ENCODE results near the gene SLC35B4.

SLC35B4 gene

DNA sequence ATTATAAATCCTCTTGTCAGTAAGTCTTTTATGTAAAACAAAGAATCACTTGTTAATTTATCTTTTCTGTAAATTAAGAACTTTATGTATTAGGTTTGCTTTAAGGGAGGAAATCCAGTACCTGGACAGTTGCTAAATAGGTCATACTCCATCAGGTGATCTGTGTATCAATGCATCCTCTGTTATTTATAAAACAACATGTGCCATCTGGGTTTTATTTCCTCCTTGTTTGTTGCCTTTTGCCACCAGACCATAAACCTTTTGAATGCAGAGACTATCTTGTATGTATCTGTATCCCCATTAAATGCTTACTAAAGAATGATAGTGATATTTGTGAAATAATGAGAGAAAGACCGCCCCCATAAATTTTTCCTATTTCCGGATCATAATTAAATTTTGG, 70.0 kb downstream of the SLC35B4 start:
- no peak for ATAC-seq
- TF ChIP-seq TCF4 (CRISPR knock-in tag; IDR thresholded peaks at IDR 0.05; ENCODE audit: borderline replicate concordance) (peak; percentile 62; the same call in 1 of the 2 replicates), ZNF70 (CRISPR knock-in tag; IDR thresholded peaks at IDR 0.05) (peak; percentile 96), ZNF8 (CRISPR knock-in tag; IDR thresholded peaks at IDR 0.05) (no peak)
- TF ChIP-seq, protein P1, sequence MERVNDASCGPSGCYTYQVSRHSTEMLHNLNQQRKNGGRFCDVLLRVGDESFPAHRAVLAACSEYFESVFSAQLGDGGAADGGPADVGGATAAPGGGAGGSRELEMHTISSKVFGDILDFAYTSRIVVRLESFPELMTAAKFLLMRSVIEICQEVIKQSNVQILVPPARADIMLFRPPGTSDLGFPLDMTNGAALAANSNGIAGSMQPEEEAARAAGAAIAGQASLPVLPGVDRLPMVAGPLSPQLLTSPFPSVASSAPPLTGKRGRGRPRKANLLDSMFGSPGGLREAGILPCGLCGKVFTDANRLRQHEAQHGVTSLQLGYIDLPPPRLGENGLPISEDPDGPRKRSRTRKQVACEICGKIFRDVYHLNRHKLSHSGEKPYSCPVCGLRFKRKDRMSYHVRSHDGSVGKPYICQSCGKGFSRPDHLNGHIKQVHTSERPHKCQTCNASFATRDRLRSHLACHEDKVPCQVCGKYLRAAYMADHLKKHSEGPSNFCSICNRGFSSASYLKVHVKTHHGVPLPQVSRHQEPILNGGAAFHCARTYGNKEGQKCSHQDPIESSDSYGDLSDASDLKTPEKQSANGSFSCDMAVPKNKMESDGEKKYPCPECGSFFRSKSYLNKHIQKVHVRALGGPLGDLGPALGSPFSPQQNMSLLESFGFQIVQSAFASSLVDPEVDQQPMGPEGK (CRISPR knock-in tag; IDR thresholded peaks at IDR 0.05; ENCODE audit: borderline replicate concordance) = no peak

DNA sequence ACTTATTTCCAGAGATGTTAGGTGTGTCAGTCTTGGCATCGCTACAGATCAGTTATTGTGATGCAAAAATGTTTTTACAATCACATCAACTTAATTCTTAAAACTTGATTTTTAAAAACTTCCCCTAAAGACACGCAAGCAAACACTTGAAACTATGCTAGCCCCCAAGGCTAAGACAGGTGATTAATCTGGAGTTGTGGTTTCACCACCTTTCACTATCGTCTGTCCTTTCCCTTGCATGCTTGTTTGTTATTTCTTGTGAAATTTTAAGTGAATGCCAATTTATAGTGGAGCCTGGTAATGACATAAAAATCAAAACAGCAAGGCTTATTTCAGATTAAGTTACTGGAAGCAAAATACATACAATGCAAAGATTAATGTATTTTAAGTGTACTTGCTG, 70.4 kb downstream of the SLC35B4 start:
- ATAC-seq = no peak
- TF ChIP-seq, protein P1 (CRISPR knock-in tag; IDR thresholded peaks at IDR 0.05; ENCODE audit: borderline replicate concordance) = no peak
- TF ChIP-seq ESRRG (CRISPR knock-in tag; IDR thresholded peaks at IDR 0.05) (no peak), TCF4 (CRISPR knock-in tag; IDR thresholded peaks at IDR 0.05; ENCODE audit: borderline replicate concordance) (no peak), ZNF8 (CRISPR knock-in tag; IDR thresholded peaks at IDR 0.05) (no peak), RARB (CRISPR knock-in tag; IDR thresholded peaks at IDR 0.05) (no peak), ZNF70 (CRISPR knock-in tag; IDR thresholded peaks at IDR 0.05) (no peak)
- TF ChIP-seq, protein P2, sequence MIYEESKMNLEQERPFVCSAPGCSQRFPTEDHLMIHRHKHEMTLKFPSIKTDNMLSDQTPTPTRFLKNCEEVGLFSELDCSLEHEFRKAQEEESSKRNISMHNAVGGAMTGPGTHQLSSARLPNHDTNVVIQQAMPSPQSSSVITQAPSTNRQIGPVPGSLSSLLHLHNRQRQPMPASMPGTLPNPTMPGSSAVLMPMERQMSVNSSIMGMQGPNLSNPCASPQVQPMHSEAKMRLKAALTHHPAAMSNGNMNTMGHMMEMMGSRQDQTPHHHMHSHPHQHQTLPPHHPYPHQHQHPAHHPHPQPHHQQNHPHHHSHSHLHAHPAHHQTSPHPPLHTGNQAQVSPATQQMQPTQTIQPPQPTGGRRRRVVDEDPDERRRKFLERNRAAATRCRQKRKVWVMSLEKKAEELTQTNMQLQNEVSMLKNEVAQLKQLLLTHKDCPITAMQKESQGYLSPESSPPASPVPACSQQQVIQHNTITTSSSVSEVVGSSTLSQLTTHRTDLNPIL (CRISPR knock-in tag; IDR thresholded peaks at IDR 0.05; ENCODE audit: low read depth) = no peak

DNA sequence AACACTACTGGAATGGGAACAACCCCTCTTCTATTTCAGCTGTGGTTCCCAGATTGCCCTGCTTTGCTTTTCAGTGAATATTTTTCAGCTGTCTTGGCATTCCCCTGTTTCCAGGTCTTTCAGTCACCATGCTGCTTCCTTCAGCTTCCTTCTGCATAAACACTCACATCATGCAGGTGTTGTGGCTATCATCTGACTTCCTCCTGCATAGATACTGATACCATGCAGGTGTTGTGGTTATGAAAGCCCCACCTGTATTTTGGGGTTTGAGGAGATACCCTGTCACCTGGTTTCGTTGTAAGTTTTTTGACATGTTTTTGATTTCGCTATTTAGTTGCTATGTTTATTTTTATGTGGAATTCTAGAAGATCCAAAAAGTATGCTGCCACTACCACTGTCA, 71.5 kb downstream of the SLC35B4 start:
- TF ChIP-seq ARNTL (CRISPR knock-in tag; IDR thresholded peaks at IDR 0.05; ENCODE audit: borderline replicate concordance, low read depth) (no peak), TOX (CRISPR knock-in tag; IDR thresholded peaks at IDR 0.05; ENCODE audit: borderline replicate concordance) (no peak), PPARA (CRISPR knock-in tag; IDR thresholded peaks at IDR 0.05; ENCODE audit: borderline replicate concordance) (no peak), ZFP3 (CRISPR knock-in tag; IDR thresholded peaks at IDR 0.05) (no peak), ISL1 (CRISPR knock-in tag; IDR thresholded peaks at IDR 0.05) (no peak), CSDC2 (CRISPR knock-in tag; IDR thresholded peaks at IDR 0.05) (no peak), ESRRG (CRISPR knock-in tag; IDR thresholded peaks at IDR 0.05) (no peak), OSR1 (CRISPR knock-in tag; IDR thresholded peaks at IDR 0.05) (no peak), BACH2 (CRISPR knock-in tag; IDR thresholded peaks at IDR 0.05; ENCODE audit: borderline replicate concordance) (no peak), GLIS3 (CRISPR knock-in tag; IDR thresholded peaks at IDR 0.05) (no peak)
- TF ChIP-seq, protein P2 (CRISPR knock-in tag; IDR thresholded peaks at IDR 0.05; ENCODE audit: low read depth) = no peak
- TF ChIP-seq, protein P3, sequence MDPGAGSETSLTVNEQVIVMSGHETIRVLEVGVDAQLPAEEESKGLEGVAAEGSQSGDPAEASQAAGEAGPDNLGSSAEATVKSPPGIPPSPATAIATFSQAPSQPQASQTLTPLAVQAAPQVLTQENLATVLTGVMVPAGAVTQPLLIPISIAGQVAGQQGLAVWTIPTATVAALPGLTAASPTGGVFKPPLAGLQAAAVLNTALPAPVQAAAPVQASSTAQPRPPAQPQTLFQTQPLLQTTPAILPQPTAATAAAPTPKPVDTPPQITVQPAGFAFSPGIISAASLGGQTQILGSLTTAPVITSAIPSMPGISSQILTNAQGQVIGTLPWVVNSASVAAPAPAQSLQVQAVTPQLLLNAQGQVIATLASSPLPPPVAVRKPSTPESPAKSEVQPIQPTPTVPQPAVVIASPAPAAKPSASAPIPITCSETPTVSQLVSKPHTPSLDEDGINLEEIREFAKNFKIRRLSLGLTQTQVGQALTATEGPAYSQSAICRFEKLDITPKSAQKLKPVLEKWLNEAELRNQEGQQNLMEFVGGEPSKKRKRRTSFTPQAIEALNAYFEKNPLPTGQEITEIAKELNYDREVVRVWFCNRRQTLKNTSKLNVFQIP (CRISPR knock-in tag; IDR thresholded peaks at IDR 0.05; ENCODE audit: borderline replicate concordance, low read depth) = no peak
- no peak for ATAC-seq

All from SK-N-SH treated with all-trans-retinoic acid at 6 μM for 48 hours (cell line).